ENCODE results near the gene DLG5. TPM values are rescaled to one million over a fixed set of nuclear protein-coding genes. Genes with fewer than 3 reads are reported as not detected.

The DLG5 gene
- total RNA-seq, 4 donors from 2014 or later: 52.0 to 127 (median 56.3) TPM

DNA sequence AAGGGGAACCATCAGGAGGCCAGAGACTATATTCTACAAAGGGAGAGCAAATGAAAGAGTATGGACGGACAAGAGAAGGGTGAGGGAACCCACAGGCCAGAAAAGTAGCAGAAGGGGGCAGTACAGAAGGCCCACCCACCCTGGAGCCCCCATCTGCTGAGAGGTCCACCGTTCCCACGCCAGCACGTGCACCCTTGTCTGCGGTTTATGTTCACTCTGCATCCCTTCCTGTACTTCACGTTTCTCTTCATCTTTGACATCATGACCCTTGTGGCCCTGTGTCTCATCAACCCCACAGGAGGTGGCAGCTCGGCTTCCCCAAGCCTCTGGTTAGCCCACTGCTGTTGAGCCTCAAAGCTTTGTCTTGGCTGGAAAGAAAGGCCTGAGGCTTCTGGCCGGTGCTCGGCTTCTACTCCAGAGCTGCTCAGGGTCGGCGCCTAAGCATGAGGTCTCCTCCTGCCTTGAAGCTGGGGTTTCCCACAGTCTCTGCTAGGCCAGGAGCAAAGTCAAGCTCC is 138.0 kb downstream of the DLG5 start:
- Histone ChIP-seq H3K4me3 (no peak overlapping the region), H3K4me1 (no peaks in the 10 kb centered on the region), H3K9me3 (no peaks in the 10 kb centered on the region), H3K27ac (no peak overlapping the region), H3K36me3 (peaks cover 0 to 91% of the 10 kb centered on the region in 2 donors), H3K27me3 (no peaks in the 10 kb centered on the region)
- TF ChIP-seq, protein P1, sequence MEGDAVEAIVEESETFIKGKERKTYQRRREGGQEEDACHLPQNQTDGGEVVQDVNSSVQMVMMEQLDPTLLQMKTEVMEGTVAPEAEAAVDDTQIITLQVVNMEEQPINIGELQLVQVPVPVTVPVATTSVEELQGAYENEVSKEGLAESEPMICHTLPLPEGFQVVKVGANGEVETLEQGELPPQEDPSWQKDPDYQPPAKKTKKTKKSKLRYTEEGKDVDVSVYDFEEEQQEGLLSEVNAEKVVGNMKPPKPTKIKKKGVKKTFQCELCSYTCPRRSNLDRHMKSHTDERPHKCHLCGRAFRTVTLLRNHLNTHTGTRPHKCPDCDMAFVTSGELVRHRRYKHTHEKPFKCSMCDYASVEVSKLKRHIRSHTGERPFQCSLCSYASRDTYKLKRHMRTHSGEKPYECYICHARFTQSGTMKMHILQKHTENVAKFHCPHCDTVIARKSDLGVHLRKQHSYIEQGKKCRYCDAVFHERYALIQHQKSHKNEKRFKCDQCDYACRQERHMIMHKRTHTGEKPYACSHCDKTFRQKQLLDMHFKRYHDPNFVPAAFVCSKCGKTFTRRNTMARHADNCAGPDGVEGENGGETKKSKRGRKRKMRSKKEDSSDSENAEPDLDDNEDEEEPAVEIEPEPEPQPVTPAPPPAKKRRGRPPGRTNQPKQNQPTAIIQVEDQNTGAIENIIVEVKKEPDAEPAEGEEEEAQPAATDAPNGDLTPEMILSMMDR (IDR thresholded peaks at IDR 0.05): no peak
- 91 to 93% methylated on average over 3 to 8 of the region's 11 CpGs for WGBS, 2 donors (ENCODE audit: low coverage in 1 of 2)
- no peak for ATAC-seq

DNA sequence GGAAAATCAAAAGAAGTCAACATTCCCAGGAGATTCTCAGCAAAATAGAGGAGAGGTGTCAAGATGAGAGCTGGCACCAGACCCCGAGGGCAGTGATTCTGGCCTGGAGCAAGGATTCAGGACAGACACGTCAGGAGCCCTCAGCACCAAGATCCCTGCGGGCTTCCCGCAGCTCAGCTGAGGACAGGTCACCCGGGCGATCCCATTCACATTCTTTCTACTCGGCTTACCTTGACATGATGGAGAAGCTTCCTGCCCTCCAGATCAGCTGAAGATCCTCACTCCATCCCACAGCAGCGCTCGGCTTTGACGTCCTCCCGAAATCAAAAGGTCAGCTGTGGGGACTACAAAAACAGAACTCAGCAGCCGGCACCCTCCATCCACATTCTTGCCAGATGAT is 139.1 kb downstream of the DLG5 start:
- WGBS, 2 donors (ENCODE audit: low coverage in 1 of 2): 100% methylated on average over 4 of the region's 12 CpGs; no CpG with 5 or more reads in 1 of the 2 donors
- ATAC-seq: no peak
- H3K4me3 ChIP-seq: no peak overlapping the region
- H3K9me3 ChIP-seq: no peaks in the 10 kb centered on the region
- no peak overlapping the region for H3K27ac ChIP-seq
- TF ChIP-seq, protein P1 (IDR thresholded peaks at IDR 0.05): no peak
- TF ChIP-seq POLR2A (IDR thresholded peaks at IDR 0.05) (no peak), POLR2AphosphoS5 (IDR thresholded peaks at IDR 0.05) (no peak), EP300 (IDR thresholded peaks at IDR 0.05) (no peak)
- no peaks in the 10 kb centered on the region for H3K4me1 ChIP-seq
- H3K36me3 ChIP-seq: peaks cover 0 to 91% of the 10 kb centered on the region in 2 donors
- no peaks in the 10 kb centered on the region for H3K27me3 ChIP-seq

DNA sequence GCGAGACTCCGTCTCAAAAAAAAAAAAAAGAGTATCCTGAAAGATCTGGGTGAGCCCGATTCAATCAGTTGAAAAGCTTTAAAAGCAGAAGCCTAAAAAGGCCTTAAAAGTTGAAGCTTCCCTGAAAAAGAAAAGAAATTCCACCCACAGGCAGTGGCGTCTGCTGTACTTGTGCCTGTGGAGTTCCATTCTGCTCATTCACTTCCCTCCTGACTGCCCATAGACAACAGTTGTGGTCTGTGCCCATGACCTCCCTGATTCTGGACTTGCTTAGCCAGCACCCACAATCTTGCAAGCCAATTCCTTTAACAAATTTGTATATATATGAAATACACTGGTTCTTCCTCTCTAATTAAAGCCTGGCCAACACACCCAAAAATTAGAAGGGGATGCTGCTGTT is 141.7 kb downstream of the DLG5 start:
- WGBS, 2 donors (ENCODE audit: low coverage in 1 of 2): 96 to 100% methylated on average over 1 to 4 of the region's 4 CpGs
- TF ChIP-seq, protein P1 (IDR thresholded peaks at IDR 0.05): no peak
- TF ChIP-seq POLR2AphosphoS5 (IDR thresholded peaks at IDR 0.05) (no peak), POLR2A (IDR thresholded peaks at IDR 0.05) (no peak), EP300 (IDR thresholded peaks at IDR 0.05) (no peak)
- Histone ChIP-seq H3K9me3 (no peaks in the 10 kb centered on the region), H3K4me1 (no peaks in the 10 kb centered on the region), H3K4me3 (no peak overlapping the region), H3K36me3 (peaks cover 0 to 91% of the 10 kb centered on the region in 2 donors), H3K27ac (no peak overlapping the region), H3K27me3 (no peaks in the 10 kb centered on the region)
- ATAC-seq: no peak

DNA sequence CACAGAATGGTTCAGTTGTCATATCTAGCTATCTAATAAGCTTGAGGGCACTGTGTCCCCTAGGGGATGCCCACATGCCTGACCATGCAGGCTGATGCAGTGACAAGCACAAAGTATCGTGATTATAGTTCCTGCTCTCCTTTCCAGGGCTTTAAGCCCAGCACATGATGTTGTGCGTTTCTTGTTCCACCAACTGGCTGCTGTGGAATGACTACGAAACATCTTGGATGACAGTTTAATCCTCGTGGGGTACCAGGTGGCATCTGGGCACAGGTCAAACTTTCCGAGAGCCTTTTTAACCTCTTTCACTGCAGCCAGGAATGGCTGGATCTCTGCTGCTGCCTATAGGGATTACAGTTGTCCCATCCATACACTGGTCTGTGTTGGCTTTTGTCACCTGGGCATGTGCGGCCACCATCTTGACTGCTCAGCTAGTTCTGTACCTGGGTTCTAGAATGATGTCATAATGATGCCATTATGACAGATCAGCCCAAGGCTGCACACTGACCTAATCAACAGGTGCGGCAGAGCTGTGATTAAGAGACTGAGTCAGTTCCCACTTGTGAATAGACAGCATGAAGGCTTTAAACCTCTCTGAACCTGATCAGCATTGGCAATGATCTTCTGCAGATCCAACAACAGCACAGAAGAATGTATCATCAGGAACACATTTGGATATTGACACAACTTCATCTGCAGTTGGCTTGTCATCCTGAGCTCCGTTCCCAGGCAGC is 144.1 kb downstream of the DLG5 start:
- Histone ChIP-seq H3K9me3 (no peaks in the 10 kb centered on the region), H3K4me1 (no peaks in the 10 kb centered on the region), H3K27ac (no peak overlapping the region), H3K4me3 (no peak overlapping the region), H3K36me3 (peaks cover 0 to 77% of the 10 kb centered on the region in 2 donors), H3K27me3 (no peaks in the 10 kb centered on the region)
- 88 to 90% methylated on average over 1 to 2 of the region's 8 CpGs for WGBS, 2 donors (ENCODE audit: low coverage in 1 of 2)
- no peak for TF ChIP-seq POLR2AphosphoS5 (IDR thresholded peaks at IDR 0.05)
- no peak for TF ChIP-seq EP300 (IDR thresholded peaks at IDR 0.05)
- TF ChIP-seq POLR2A (IDR thresholded peaks at IDR 0.05): no peak
- TF ChIP-seq, protein P1 (IDR thresholded peaks at IDR 0.05): no peak
- no peak for ATAC-seq

Measured in gastroesophageal sphincter (tissue), 4 donors.